ENCODE data around the gene ETV3L. TPM values are rescaled to one million over a fixed set of nuclear protein-coding genes. Genes with fewer than 3 reads are reported as not detected.

Gene ETV3L
- total RNA-seq, 5 donors from 2014 or later (not counting 1 experiment from before 2014, with no cell fraction given), result not detected

GRCh38 chr1:157091668-157092273, 7.8 kb downstream of the ETV3L start:
- Mint-ChIP-seq H3K27me3 (peaks cover 0 to 2% of the 10 kb centered on the region in 2 donors), H3K4me3 (no peak overlapping the region), H3K9me3 (no peaks in the 10 kb centered on the region), H3K27ac (no peak overlapping the region), H3K36me3 (no peaks in the 10 kb centered on the region), H3K4me1 (peaks cover 0 to 5% (median 4%) of the 10 kb centered on the region in 3 donors)
- no peaks in the 10 kb centered on the region for H3K9me3 ChIP-seq
- DNase-seq (no peak), ATAC-seq (replicated peaks in 1 of 4) (no peak)
- no CpG with 5 or more reads among the region's 4 CpGs for WGBS (ENCODE audit: insufficient coverage)
- peaks cover 0 to 6% of the 10 kb centered on the region in 2 experiments for H3K4me1 ChIP-seq (ENCODE audit: control insufficient read depth in 1 of 2, extremely low read depth in 1 of 2, insufficient read depth in 2 of 2, low read length in 2 of 2)
- ChIA-PET POLR2A (no interaction called here), CTCF (interaction anchor here (0.6 to 5.9 kb wide), 3 partner anchors 63 to 69 kb away, joined by 3 to 126 read pairs (median 5); no protein-coding TSS in a partner anchor)
- H3K27me3 ChIP-seq (replicated peaks in 1 of 2; ENCODE audit: control insufficient read depth in 2 of 2, extremely low read depth in 1 of 2, insufficient read depth in 2 of 2, low read length in 1 of 2), result peaks cover 0 to 23% of the 10 kb centered on the region in 2 experiments
- no peak overlapping the region for H3K4me3 ChIP-seq (ENCODE audit: control insufficient read depth in 1 of 2, extremely low read depth in 1 of 2, low read length in 1 of 2)
- no peak overlapping the region for H3K27ac ChIP-seq (ENCODE audit: low read length)
- H3K36me3 ChIP-seq (ENCODE audit: control insufficient read depth in 2 of 2, extremely low read depth in 1 of 2, insufficient read depth in 1 of 2, low read length in 1 of 2), result no peaks in the 10 kb centered on the region

GRCh38 chr1:157091186-157091585, 8.4 kb downstream of the ETV3L start:
- CTCF ChIA-PET, result interaction anchor here (0.6 to 5.9 kb wide), 6 partner anchors 44 to 69 kb away, joined by 3 to 186 read pairs (median 12); partner anchors contain the start of gene ETV3 (in 1 of the 2)
- no peaks in the 10 kb centered on the region for H3K36me3 ChIP-seq (ENCODE audit: control insufficient read depth in 2 of 2, extremely low read depth in 1 of 2, insufficient read depth in 1 of 2, low read length in 1 of 2)
- Mint-ChIP-seq H3K9me3 (no peaks in the 10 kb centered on the region), H3K36me3 (no peaks in the 10 kb centered on the region), H3K27ac (no peak overlapping the region), H3K27me3 (peaks cover 0 to 2% of the 10 kb centered on the region in 2 donors), H3K4me3 (no peak overlapping the region), H3K4me1 (peaks cover 0 to 5% (median 4%) of the 10 kb centered on the region in 3 donors)
- POLR2A ChIA-PET, result no interaction called here
- no peak overlapping the region for H3K4me3 ChIP-seq (ENCODE audit: control insufficient read depth in 1 of 2, extremely low read depth in 1 of 2, low read length in 1 of 2)
- H3K4me1 ChIP-seq (ENCODE audit: control insufficient read depth in 1 of 2, extremely low read depth in 1 of 2, insufficient read depth in 2 of 2, low read length in 2 of 2), result peaks cover 0 to 6% of the 10 kb centered on the region in 2 experiments
- H3K9me3 ChIP-seq, result no peaks in the 10 kb centered on the region
- peaks cover 0 to 21% of the 10 kb centered on the region in 2 experiments for H3K27me3 ChIP-seq (replicated peaks in 1 of 2; ENCODE audit: control insufficient read depth in 2 of 2, extremely low read depth in 1 of 2, insufficient read depth in 2 of 2, low read length in 1 of 2)
- 69% methylated on average over 3 of the region's 4 CpGs for WGBS (ENCODE audit: insufficient coverage)
- H3K27ac ChIP-seq (ENCODE audit: low read length), result no peak overlapping the region
- DNase-seq (no peak), ATAC-seq (replicated peaks in 1 of 4) (no peak)

- ATAC-seq (replicated peaks in 1 of 4) (no peak), DNase-seq (no peak)
- H3K27ac Mint-ChIP-seq, result no peak overlapping the region
- Histone ChIP-seq H3K36me3 (ENCODE audit: control insufficient read depth in 2 of 2, extremely low read depth in 1 of 2, insufficient read depth in 1 of 2, low read length in 1 of 2) (no peaks in the 10 kb centered on the region), H3K27ac (ENCODE audit: low read length) (no peak overlapping the region), H3K4me3 (ENCODE audit: control insufficient read depth in 1 of 2, extremely low read depth in 1 of 2, low read length in 1 of 2) (no peak overlapping the region), H3K4me1 (ENCODE audit: control insufficient read depth in 1 of 2, extremely low read depth in 1 of 2, insufficient read depth in 2 of 2, low read length in 2 of 2) (peaks cover 0 to 6% of the 10 kb centered on the region in 2 experiments), H3K27me3 (replicated peaks in 1 of 2; ENCODE audit: control insufficient read depth in 2 of 2, extremely low read depth in 1 of 2, insufficient read depth in 2 of 2, low read length in 1 of 2) (peaks cover 0 to 21% of the 10 kb centered on the region in 2 experiments), H3K9me3 (no peaks in the 10 kb centered on the region)
- CTCF ChIA-PET, result interaction anchor here (0.6 to 5.9 kb wide), 6 partner anchors 16 to 70 kb away, joined by 5 to 186 read pairs (median 15); partner anchors contain the start of gene ETV3 (in 1 of the 2)
- H3K4me3 Mint-ChIP-seq, result no peak overlapping the region
- peaks cover 0 to 2% of the 10 kb centered on the region in 2 donors for H3K27me3 Mint-ChIP-seq
- WGBS (ENCODE audit: insufficient coverage), result no CpG with 5 or more reads among the region's 3 CpGs
- H3K36me3 Mint-ChIP-seq, result no peaks in the 10 kb centered on the region
- peaks cover 0 to 5% (median 4%) of the 10 kb centered on the region in 3 donors for H3K4me1 Mint-ChIP-seq
- no peaks in the 10 kb centered on the region for H3K9me3 Mint-ChIP-seq
- POLR2A ChIA-PET, result no interaction called here
Observed at GRCh38 chr1:157090771-157091170, 8.8 kb downstream of the ETV3L start.

GRCh38 chr1:157090196-157090647, 9.4 kb downstream of the ETV3L start:
- H3K27me3 Mint-ChIP-seq, result peaks cover 0 to 2% of the 10 kb centered on the region in 2 donors
- Histone ChIP-seq H3K4me3 (ENCODE audit: control insufficient read depth in 1 of 2, extremely low read depth in 1 of 2, low read length in 1 of 2) (no peak overlapping the region), H3K9me3 (no peaks in the 10 kb centered on the region), H3K36me3 (ENCODE audit: control insufficient read depth in 2 of 2, extremely low read depth in 1 of 2, insufficient read depth in 1 of 2, low read length in 1 of 2) (no peaks in the 10 kb centered on the region), H3K27me3 (replicated peaks in 1 of 2; ENCODE audit: control insufficient read depth in 2 of 2, extremely low read depth in 1 of 2, insufficient read depth in 2 of 2, low read length in 1 of 2) (peaks cover 0 to 21% of the 10 kb centered on the region in 2 experiments), H3K27ac (ENCODE audit: low read length) (no peak overlapping the region), H3K4me1 (ENCODE audit: control insufficient read depth in 1 of 2, extremely low read depth in 1 of 2, insufficient read depth in 2 of 2, low read length in 2 of 2) (peaks cover 0 to 6% of the 10 kb centered on the region in 2 experiments)
- peak; percentile 51 to 91 (median 81) for DNase-seq
- no peaks in the 10 kb centered on the region for H3K9me3 Mint-ChIP-seq
- H3K27ac Mint-ChIP-seq, result no peak overlapping the region
- H3K36me3 Mint-ChIP-seq, result no peaks in the 10 kb centered on the region
- peaks cover 0 to 5% (median 4%) of the 10 kb centered on the region in 3 donors for H3K4me1 Mint-ChIP-seq
- POLR2A ChIA-PET, result no interaction called here
- no peak overlapping the region for H3K4me3 Mint-ChIP-seq
- CTCF ChIA-PET, result interaction anchor here (0.6 to 5.9 kb wide), 13 partner anchors 16 to 234 kb away, joined by 3 to 186 read pairs (median 4); partner anchors contain the start of gene ETV3 (in 1 of the 2)
- ATAC-seq (replicated peaks in 1 of 4), result peak; percentile 63 to 89 (median 82)
- WGBS (ENCODE audit: insufficient coverage), result 25% methylated on average over 10 of the region's 10 CpGs

- ATAC-seq (replicated peaks in 1 of 4), result peak in 2 of 4 experiments; percentile 23 to 28
- POLR2A ChIA-PET, result interaction anchor here in 1 of 2 donors (0.6 kb wide), 1 partner anchor 91 kb away, joined by 7 read pairs; no protein-coding TSS in a partner anchor
- Mint-ChIP-seq H3K27ac (no peak overlapping the region), H3K27me3 (peaks cover 0 to 2% of the 10 kb centered on the region in 2 donors), H3K4me3 (no peak overlapping the region), H3K4me1 (peaks cover 0 to 5% (median 4%) of the 10 kb centered on the region in 3 donors), H3K9me3 (no peaks in the 10 kb centered on the region), H3K36me3 (no peaks in the 10 kb centered on the region)
- Histone ChIP-seq H3K27me3 (replicated peaks in 1 of 2; ENCODE audit: control insufficient read depth in 2 of 2, extremely low read depth in 1 of 2, insufficient read depth in 2 of 2, low read length in 1 of 2) (peaks cover 0 to 21% of the 10 kb centered on the region in 2 experiments), H3K36me3 (ENCODE audit: control insufficient read depth in 2 of 2, extremely low read depth in 1 of 2, insufficient read depth in 1 of 2, low read length in 1 of 2) (no peaks in the 10 kb centered on the region), H3K4me1 (ENCODE audit: control insufficient read depth in 1 of 2, extremely low read depth in 1 of 2, insufficient read depth in 2 of 2, low read length in 2 of 2) (peaks cover 0 to 6% of the 10 kb centered on the region in 2 experiments), H3K9me3 (no peaks in the 10 kb centered on the region), H3K27ac (ENCODE audit: low read length) (no peak overlapping the region), H3K4me3 (ENCODE audit: control insufficient read depth in 1 of 2, extremely low read depth in 1 of 2, low read length in 1 of 2) (no peak overlapping the region)
- 86% methylated on average over 7 of the region's 9 CpGs for WGBS (ENCODE audit: insufficient coverage)
- DNase-seq, result peak in 1 of 35 experiments; percentile 5
- CTCF ChIA-PET, result interaction anchor here (0.6 to 5.9 kb wide), 13 partner anchors 15 to 233 kb away, joined by 3 to 186 read pairs (median 4); partner anchors contain the start of gene ETV3 (in 1 of the 2)
Observed at GRCh38 chr1:157089789-157090188, 9.8 kb downstream of the ETV3L start.

- H3K9me3 ChIP-seq, result no peaks in the 10 kb centered on the region
- DNase-seq (no peak), ATAC-seq (replicated peaks in 1 of 4) (no peak)
- H3K27ac ChIP-seq (ENCODE audit: low read length), result no peak overlapping the region
- H3K27me3 ChIP-seq (replicated peaks in 1 of 2; ENCODE audit: control insufficient read depth in 2 of 2, extremely low read depth in 1 of 2, insufficient read depth in 2 of 2, low read length in 1 of 2), result peaks cover 0 to 21% of the 10 kb centered on the region in 2 experiments
- ChIA-PET CTCF (interaction anchor here (1.5 to 5.9 kb wide), 4 partner anchors 15 to 66 kb away, joined by 3 to 186 read pairs (median 64); no protein-coding TSS in a partner anchor), POLR2A (no interaction called here)
- H3K4me1 ChIP-seq (ENCODE audit: control insufficient read depth in 1 of 2, extremely low read depth in 1 of 2, insufficient read depth in 2 of 2, low read length in 2 of 2), result peaks cover 0 to 6% of the 10 kb centered on the region in 2 experiments
- Mint-ChIP-seq H3K4me3 (no peak overlapping the region), H3K27ac (no peak overlapping the region), H3K27me3 (peaks cover 0 to 4% of the 10 kb centered on the region in 2 donors), H3K36me3 (no peaks in the 10 kb centered on the region), H3K9me3 (no peaks in the 10 kb centered on the region), H3K4me1 (peaks cover 0 to 5% (median 4%) of the 10 kb centered on the region in 3 donors)
- no peak overlapping the region for H3K4me3 ChIP-seq (ENCODE audit: control insufficient read depth in 1 of 2, extremely low read depth in 1 of 2, low read length in 1 of 2)
- H3K36me3 ChIP-seq (ENCODE audit: control insufficient read depth in 2 of 2, extremely low read depth in 1 of 2, insufficient read depth in 1 of 2, low read length in 1 of 2), result no peaks in the 10 kb centered on the region
Observed at GRCh38 chr1:157088607-157089006, 11.0 kb downstream of the ETV3L start.

Data from T-cell (primary cell).